SK-N-DZ (cell line): ENCODE measurements around the gene CHIC2.

Experiments
- DNase-seq: peaks from one replicate; pipeline ENCODE4 v3.0.0-alpha.2; 2015; ENCODE audit warnings: low spot score

Gene CHIC2

GRCh38 chr4:54093324-54094240 is 29.2 kb upstream of the CHIC2 start:
- no peak for DNase-seq

GRCh38 chr4:54092405-54093323 is 28.3 kb upstream of the CHIC2 start:
- DNase-seq: no peak

GRCh38 chr4:54091637-54092404 is 27.4 kb upstream of the CHIC2 start:
- DNase-seq: peak; percentile 74

- DNase-seq: no peak
Observed at GRCh38 chr4:54090804-54091623, 26.6 kb upstream of the CHIC2 start.

- DNase-seq: no peak
Observed at GRCh38 chr4:54090404-54090803, 26.0 kb upstream of the CHIC2 start.

- no peak for DNase-seq
Observed at GRCh38 chr4:54089875-54090274, 25.5 kb upstream of the CHIC2 start.

GRCh38 chr4:54085284-54085683 is 20.9 kb upstream of the CHIC2 start:
- DNase-seq: no peak

- DNase-seq: no peak
Observed at GRCh38 chr4:54082168-54082567, 17.8 kb upstream of the CHIC2 start.

- no peak for DNase-seq
Observed at GRCh38 chr4:54077812-54078211, 13.4 kb upstream of the CHIC2 start.

- DNase-seq: no peak
Observed at GRCh38 chr4:54076673-54077072, 12.3 kb upstream of the CHIC2 start.

- no peak for DNase-seq
Observed at GRCh38 chr4:54074381-54074780, 10.0 kb upstream of the CHIC2 start.

- no peak for DNase-seq
Observed at GRCh38 chr4:54073271-54073880, 9.0 kb upstream of the CHIC2 start.

- no peak for DNase-seq
Observed at GRCh38 chr4:54067166-54067565, 2.8 kb upstream of the CHIC2 start.

GRCh38 chr4:54066718-54067129 is 2.3 kb upstream of the CHIC2 start:
- no peak for DNase-seq

GRCh38 chr4:54066088-54066415 is 1.6 kb upstream of the CHIC2 start:
- DNase-seq: no peak

- no peak for DNase-seq
Observed at GRCh38 chr4:54065282-54066087, 1.1 kb upstream of the CHIC2 start.

GRCh38 chr4:54063737-54064316 is 578 bp downstream of the CHIC2 start:
- peak; percentile 10 for DNase-seq

GRCh38 chr4:54063229-54063628 is 1.2 kb downstream of the CHIC2 start:
- no peak for DNase-seq

GRCh38 chr4:54062392-54062791 is 2.0 kb downstream of the CHIC2 start:
- no peak for DNase-seq
